ENCODE results near the gene QKI.

DNA sequence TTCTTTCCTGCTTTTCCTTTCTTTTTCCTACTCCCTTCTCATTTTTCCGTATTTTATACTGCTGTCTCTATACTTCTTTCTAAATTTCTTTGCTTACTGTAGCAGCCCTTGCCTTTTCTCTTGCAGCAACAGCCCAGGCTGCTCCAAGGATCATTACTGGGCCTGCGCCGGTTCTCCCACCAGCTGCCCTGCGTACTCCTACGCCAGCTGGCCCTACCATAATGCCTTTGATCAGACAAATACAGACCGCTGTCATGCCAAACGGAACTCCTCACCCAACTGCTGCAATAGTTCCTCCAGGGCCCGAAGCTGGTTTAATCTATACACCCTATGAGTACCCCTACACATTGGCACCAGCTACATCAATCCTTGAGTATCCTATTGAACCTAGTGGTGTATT is 148.8 kb downstream of the QKI start:
- TF ChIP-seq, protein P1, sequence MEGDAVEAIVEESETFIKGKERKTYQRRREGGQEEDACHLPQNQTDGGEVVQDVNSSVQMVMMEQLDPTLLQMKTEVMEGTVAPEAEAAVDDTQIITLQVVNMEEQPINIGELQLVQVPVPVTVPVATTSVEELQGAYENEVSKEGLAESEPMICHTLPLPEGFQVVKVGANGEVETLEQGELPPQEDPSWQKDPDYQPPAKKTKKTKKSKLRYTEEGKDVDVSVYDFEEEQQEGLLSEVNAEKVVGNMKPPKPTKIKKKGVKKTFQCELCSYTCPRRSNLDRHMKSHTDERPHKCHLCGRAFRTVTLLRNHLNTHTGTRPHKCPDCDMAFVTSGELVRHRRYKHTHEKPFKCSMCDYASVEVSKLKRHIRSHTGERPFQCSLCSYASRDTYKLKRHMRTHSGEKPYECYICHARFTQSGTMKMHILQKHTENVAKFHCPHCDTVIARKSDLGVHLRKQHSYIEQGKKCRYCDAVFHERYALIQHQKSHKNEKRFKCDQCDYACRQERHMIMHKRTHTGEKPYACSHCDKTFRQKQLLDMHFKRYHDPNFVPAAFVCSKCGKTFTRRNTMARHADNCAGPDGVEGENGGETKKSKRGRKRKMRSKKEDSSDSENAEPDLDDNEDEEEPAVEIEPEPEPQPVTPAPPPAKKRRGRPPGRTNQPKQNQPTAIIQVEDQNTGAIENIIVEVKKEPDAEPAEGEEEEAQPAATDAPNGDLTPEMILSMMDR (IDR thresholded peaks at IDR 0.05; ENCODE audit: insufficient read depth, low read length) = no peak
- TF ChIP-seq POLR2AphosphoS5 (IDR thresholded peaks at IDR 0.05; ENCODE audit: low read depth) = no peak
- TF ChIP-seq, protein P2, sequence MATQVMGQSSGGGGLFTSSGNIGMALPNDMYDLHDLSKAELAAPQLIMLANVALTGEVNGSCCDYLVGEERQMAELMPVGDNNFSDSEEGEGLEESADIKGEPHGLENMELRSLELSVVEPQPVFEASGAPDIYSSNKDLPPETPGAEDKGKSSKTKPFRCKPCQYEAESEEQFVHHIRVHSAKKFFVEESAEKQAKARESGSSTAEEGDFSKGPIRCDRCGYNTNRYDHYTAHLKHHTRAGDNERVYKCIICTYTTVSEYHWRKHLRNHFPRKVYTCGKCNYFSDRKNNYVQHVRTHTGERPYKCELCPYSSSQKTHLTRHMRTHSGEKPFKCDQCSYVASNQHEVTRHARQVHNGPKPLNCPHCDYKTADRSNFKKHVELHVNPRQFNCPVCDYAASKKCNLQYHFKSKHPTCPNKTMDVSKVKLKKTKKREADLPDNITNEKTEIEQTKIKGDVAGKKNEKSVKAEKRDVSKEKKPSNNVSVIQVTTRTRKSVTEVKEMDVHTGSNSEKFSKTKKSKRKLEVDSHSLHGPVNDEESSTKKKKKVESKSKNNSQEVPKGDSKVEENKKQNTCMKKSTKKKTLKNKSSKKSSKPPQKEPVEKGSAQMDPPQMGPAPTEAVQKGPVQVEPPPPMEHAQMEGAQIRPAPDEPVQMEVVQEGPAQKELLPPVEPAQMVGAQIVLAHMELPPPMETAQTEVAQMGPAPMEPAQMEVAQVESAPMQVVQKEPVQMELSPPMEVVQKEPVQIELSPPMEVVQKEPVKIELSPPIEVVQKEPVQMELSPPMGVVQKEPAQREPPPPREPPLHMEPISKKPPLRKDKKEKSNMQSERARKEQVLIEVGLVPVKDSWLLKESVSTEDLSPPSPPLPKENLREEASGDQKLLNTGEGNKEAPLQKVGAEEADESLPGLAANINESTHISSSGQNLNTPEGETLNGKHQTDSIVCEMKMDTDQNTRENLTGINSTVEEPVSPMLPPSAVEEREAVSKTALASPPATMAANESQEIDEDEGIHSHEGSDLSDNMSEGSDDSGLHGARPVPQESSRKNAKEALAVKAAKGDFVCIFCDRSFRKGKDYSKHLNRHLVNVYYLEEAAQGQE (IDR thresholded peaks at IDR 0.05; ENCODE audit: insufficient replicate concordance, low read depth) = no peak

All from HL-60 (cell line).